C4-2B (cell line): ENCODE results near the gene CDK18.

Experiments used
- H3K27ac ChIP-seq: fragments of 450-650 bp; 2 replicates; pipeline ENCODE4 v1.5.1; 2017
- CTCF ChIP-seq: fragments of 450-650 bp; conservative IDR thresholded peaks from 2 replicates; pipeline ENCODE4 v1.5.1; 2017; ENCODE audit warnings: mild to moderate bottlenecking
- ZFX ChIP-seq: fragments of 450-650 bp; IDR thresholded peaks from 2 replicates; pipeline ENCODE4 v1.6.1; 2017

The CDK18 gene

GRCh38 chr1:205515781-205516253 lies 11.3 kb downstream of the CDK18 start:
- peak overlapping the region; percentile 62; the same call in 1 of the 2 replicates for H3K27ac ChIP-seq
- TF ChIP-seq CTCF (no peak), ZFX (no peak)

DNA sequence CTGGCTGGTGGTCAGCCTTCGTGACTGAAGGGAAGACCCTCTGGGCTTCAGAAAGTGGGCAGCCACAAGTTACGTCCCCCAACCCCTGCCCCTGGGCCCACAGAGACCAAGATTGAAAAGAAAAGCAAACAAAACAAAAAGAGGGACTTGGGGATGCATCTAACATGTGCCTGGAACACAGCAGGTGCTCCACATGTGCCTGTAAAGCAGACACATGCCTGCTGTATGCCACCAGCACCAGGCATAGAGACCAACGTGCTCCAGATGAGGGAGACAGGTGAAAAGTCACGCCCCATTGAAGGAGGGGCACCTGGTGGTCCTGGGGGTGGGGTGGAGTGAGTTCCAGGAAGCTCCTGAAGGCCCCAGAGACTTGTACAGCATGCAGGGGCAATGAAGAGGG lies 11.9 kb downstream of the CDK18 start:
- TF ChIP-seq CTCF: no peak
- no peak for TF ChIP-seq ZFX
- peak overlapping the region; percentile 62 for H3K27ac ChIP-seq

GRCh38 chr1:205517288-205517687 lies 12.8 kb downstream of the CDK18 start:
- TF ChIP-seq ZFX: no peak
- no peak for TF ChIP-seq CTCF
- H3K27ac ChIP-seq: peak overlapping the region; percentile 62

DNA sequence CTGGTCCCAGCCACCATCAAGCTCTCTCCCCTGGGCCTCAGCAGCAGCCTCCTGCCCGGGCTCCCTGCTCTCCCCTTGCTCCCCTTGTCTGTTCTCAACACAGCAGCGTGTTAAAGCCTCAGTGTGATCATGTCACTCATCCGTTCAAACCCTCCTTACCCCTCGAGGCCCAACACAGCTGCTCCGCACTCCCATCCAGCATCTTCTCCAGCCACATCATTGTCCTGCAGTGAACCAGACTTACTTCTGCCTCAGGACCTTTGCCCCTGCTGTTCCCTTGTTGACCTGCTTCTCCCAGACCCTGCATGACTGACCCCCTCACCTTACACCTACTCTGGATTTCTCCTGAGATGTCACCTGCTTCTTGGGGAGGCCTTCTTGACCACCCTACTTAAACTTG lies 13.3 kb downstream of the CDK18 start:
- TF ChIP-seq ZFX (no peak), CTCF (no peak)
- H3K27ac ChIP-seq: peak overlapping the region; percentile 62

GRCh38 chr1:205518661-205519540 lies 14.4 kb downstream of the CDK18 start:
- TF ChIP-seq CTCF (no peak), ZFX (no peak)
- no peak overlapping the region; the same call in 1 of the 2 replicates for H3K27ac ChIP-seq

- TF ChIP-seq ZFX (no peak), CTCF (no peak)
- H3K27ac ChIP-seq: no peak overlapping the region
Measured at GRCh38 chr1:205519541-205520131, 15.2 kb downstream of the CDK18 start.

DNA sequence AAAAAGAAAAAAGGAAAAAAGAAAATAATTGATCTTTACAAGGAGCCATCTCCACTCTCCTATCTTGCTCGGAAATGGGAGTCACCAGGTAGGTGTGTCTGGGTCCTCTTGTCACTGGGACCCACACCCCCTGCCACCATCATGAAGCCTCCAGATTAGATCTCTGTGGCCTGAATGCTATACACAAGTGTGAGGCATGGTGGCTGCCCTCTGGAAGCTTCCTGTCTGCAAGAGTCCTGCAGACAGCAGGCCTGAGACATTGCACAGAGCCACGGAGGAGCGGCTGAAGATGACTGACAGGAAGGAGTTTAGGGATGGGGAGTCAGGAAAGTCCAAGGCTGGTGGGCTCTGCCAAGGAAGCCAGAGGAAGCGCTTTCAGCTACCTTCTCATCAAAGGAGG lies 16.2 kb downstream of the CDK18 start:
- TF ChIP-seq CTCF (no peak), ZFX (no peak)
- no peak overlapping the region for H3K27ac ChIP-seq
